Epithelial cell of alveolus of lung (primary cell): Measurements from ENCODE around the gene SVIP. TPM values are rescaled to one million over a fixed set of nuclear protein-coding genes. Genes with fewer than 3 reads are reported as not detected.

Source experiments
- total RNA-seq: library from RNA; depleted of rRNA; stranded (reverse); fragments of >200 nt; gene quantifications from 2 replicates; pipeline ENCODE4 v1.2.1, GENCODE V29; 2015

SVIP gene
- 3.0 and 6.2 TPM in 2 replicates for total RNA-seq

GRCh38 chr11:22829231-22830081 lies at the start of gene SVIP:
Gene SVIP (minus strand): TSS chr11:22829801. CDS start chr11:22829748, 53 bp downstream.

GRCh38 chr11:22860241-22860640 lies 30.6 kb upstream of the SVIP start, which contains the start of gene CCDC179:
Gene CCDC179 (minus strand): TSS chr11:22860474. CDS start chr11:22860421, 53 bp downstream.

Other genes starting within 250 kb of the SVIP start
- gene FANCF, start 204.0 kb downstream of the SVIP start, total RNA-seq, result 12.6 and 13.3 TPM in 2 replicates
- gene GAS2, start 163.2 kb downstream of the SVIP start, total RNA-seq, result 1.9 and 8.3 TPM in 2 replicates
- not detected in 2 replicates for gene CCDC179, start 30.7 kb upstream of the SVIP start, total RNA-seq